Activated T-helper 9 cell treated with anti-CD3 and anti-CD28 coated beads, Interleukin-2, amount 50 U/mL, for 16 hours (primary cell): ENCODE measurements around the gene SNED1.

Experiments used
- DNase-seq: peaks from one replicate; pipeline ENCODE4 v3.0.0-alpha.2; 2020; ENCODE audit warnings: low read depth

SNED1 gene

GRCh38 chr2:241006412-241006811 lies 8.0 kb downstream of the SNED1 start:
- no peak for DNase-seq

- DNase-seq = no peak
Observed at GRCh38 chr2:241007111-241007510, 8.7 kb downstream of the SNED1 start.

- DNase-seq = no peak
Observed at GRCh38 chr2:241007880-241008710, 9.7 kb downstream of the SNED1 start.

- no peak for DNase-seq
Observed at GRCh38 chr2:241008711-241009121, 10.3 kb downstream of the SNED1 start.

- DNase-seq = no peak
Observed at GRCh38 chr2:241009191-241009590, 10.8 kb downstream of the SNED1 start.

- DNase-seq = no peak
Observed at GRCh38 chr2:241009601-241010530, 11.4 kb downstream of the SNED1 start.

GRCh38 chr2:241010531-241011295 lies 12.3 kb downstream of the SNED1 start:
- DNase-seq = no peak

- no peak for DNase-seq
Observed at GRCh38 chr2:241011296-241011600, 12.8 kb downstream of the SNED1 start.

GRCh38 chr2:241011751-241012510 lies 13.5 kb downstream of the SNED1 start:
- no peak for DNase-seq

- DNase-seq = no peak
Observed at GRCh38 chr2:241014224-241014623, 15.8 kb downstream of the SNED1 start.

GRCh38 chr2:241014764-241015163 lies 16.3 kb downstream of the SNED1 start:
- DNase-seq = no peak

- no peak for DNase-seq
Observed at GRCh38 chr2:241015439-241015838, 17.0 kb downstream of the SNED1 start.

GRCh38 chr2:241017228-241017940 lies 19.0 kb downstream of the SNED1 start:
- no peak for DNase-seq

- DNase-seq = no peak
Observed at GRCh38 chr2:241018051-241018891, 19.9 kb downstream of the SNED1 start.

- DNase-seq = no peak
Observed at GRCh38 chr2:241019441-241020139, 21.2 kb downstream of the SNED1 start.

GRCh38 chr2:241020201-241020600 lies 21.8 kb downstream of the SNED1 start:
- DNase-seq = no peak

- DNase-seq = no peak
Observed at GRCh38 chr2:241020629-241021190, 22.3 kb downstream of the SNED1 start.

GRCh38 chr2:241025639-241026038 lies 27.2 kb downstream of the SNED1 start:
- DNase-seq = no peak
